HG03175 (cell line): ENCODE results near the gene TRIM15.

Experiments
- ATAC-seq: cut with Tn5 transposase; IDR thresholded peaks from one replicate; pipeline ENCODE4 v1.9.1; 2021; ENCODE audit warnings: mild to moderate bottlenecking, moderate library complexity; ENCODE audit not compliant: unreplicated experiment

The TRIM15 gene

GRCh38 chr6:30144811-30145210 is 18.5 kb upstream of the TRIM15 start:
- no peak for ATAC-seq

DNA sequence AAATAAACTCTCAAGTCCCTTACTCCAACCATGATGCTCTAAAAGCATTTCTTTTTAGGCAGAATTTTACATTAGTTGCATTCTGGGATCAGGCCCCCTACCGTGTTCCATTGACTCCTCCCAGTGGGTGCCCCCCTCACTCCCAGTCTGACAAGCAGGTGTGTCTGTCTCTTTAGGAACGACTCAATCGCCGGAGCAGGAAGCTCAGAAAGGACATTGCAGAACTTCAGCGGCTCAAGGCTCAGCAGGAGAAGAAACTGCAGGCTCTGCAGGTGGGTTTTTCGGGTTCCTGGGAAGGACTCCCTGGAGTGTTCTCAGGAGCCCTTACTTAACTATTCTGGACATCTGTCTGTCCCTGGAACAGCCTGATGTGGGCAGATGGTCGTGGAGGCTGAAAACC is 17.5 kb upstream of the TRIM15 start:
- ATAC-seq, result no peak

DNA sequence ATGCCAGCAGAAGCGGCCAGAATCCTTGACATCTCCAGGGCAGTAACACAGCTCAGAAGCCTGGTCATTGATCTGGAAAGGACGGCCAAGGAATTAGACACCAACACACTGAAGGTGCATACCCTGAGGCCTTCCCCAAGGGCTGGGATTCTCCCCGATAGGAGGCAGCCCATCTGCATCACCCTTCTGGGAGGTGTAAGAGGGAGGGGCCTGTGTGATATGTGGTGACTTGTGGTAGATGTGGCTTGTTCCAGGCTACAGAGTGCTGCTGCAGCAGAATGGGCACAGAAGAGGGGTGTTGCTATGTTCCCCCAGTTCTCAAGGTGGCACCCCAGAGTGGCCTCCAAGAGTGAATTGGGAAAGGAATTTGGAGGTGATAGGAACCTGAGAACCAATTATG is 16.2 kb upstream of the TRIM15 start:
- no peak for ATAC-seq

- ATAC-seq, result no peak
Measured at GRCh38 chr6:30149234-30149633, 14.1 kb upstream of the TRIM15 start.

DNA sequence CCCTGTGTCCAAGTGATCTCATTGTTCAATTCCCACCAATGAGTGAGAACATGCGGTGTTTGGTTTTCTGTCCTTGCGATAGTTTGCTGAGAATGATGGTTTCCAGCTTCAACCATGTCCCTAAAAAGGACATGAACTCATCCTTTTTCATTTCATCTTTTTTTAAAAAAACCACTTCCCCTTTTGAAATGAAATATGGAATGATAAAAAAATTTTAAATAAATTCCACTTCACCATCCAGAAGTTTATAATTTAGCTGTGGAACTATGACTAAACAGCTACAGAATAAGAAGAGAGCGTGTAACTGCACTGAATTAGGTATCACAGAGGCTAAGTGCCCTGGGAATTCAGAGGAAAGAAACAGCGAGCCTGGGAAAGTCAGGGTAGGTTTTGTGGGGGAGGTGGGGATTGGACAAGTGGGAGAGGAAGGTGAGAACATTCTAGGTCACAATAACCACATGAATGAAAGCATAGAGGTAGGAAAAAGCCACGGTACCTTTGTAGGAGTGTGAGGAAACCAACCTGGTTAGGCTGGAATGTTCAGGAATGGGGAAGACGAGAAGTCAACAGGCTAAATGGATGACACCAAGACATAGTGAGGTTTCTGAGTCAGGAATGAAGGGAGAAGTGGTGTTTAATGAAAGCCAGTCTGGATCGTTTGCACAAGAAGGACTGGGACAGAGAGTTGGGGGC is 13.3 kb upstream of the TRIM15 start:
- no peak for ATAC-seq

DNA sequence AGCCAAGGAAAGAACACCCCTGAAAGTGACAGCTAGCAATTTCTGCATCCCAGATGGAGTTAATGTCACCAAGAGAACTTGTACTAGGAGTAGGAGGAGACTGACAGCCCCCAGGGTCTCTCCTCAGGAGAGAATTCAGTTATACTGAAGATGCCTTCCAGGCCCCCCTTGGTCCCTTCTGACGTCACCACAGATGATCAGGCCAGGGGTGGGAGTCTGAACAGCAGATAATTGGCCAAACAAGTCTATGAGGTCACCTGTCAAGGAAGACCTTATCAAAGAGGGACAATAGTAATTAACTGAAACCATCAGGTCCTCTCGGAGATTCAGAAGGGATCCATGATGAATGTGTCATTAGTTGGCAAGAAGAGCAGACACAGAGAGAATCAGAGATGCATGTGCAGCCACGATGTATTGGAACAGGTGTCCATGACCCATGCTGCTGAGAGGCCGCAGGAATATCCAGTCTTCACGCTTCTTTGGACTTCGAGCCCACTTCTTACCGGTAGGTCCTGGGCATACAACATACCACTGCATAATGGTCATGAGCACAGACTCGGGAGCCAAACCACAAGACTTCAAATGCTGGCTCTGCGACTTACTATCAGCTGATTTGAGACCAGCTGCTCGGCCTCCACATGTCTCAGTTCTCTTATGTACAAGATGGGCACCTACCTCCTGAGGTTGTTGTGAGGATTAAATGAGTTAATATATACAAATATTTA is 12.5 kb upstream of the TRIM15 start:
- ATAC-seq, result no peak

DNA sequence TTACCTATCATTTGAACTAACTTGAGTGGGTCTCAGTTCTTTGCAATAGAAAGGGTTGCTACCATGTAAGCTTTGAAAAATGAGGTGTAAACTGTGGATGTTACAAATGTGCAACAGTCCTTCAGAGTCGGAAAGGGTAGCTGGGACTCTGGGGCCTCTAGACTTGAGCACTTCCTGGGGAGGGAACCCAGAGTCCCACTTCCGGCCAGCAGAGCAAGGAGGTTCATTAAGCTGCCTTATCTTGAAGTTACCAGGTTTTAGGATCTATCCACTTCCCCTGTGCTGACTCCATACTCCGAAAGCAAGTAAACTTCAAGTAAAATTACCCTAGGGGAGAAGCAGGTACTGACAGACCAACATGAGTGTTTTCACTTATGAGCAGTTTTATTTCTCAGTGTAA is 11.8 kb upstream of the TRIM15 start:
- no peak for ATAC-seq

DNA sequence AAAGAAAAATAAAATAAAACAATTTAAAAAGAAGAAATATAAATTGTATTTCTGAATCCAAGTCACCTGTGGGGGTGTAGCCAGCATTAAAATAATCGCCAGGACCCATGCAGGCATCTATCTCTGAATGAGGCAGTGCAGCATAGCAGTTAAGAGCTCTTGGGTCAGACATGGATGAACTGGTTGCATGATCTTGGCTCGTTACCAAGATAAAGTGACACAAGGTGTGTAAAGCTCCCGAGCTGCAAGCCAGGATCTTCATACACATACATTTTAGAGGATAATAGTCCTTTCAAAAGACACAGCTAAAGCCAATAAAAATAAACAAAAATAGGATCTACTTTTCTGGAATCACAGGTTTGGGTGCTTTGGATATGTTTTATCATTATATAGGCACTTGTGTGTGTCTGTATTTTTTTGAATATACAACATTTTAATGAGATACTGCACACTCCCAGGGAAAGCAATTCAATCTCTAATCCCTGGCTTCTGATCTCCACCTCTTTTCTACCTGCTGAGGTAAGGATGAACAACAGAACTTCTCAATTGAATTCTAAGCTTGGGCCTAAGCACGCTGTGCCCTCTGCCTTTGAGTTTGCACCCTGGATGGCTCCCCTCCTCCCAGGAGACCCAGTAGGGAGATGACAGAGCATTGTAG is 11.2 kb upstream of the TRIM15 start:
- no peak for ATAC-seq

- no peak for ATAC-seq
Measured at GRCh38 chr6:30152910-30153610, 10.3 kb upstream of the TRIM15 start.

DNA sequence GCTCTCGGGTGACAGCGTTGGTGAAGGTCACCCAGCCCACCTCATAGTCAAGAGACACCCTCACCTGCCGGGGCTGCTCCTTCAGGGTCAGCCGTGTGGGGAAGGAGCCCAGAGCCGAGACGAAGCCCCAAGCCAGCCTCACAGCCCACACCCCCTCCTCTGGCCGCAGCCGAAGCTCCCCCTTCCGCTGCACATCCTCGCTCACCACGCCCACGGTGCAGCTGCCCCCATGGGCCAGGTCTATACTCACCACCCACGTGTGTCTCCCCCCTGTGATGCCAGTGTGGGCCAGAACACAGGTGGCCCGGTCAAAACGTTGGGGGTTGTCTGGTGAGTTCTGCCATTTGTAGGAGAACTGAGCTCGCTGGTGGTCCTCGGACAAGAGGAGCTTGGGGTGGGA is 9.3 kb upstream of the TRIM15 start:
- no peak for ATAC-seq

- no peak for ATAC-seq
Measured at GRCh38 chr6:30154709-30155519, 8.4 kb upstream of the TRIM15 start.

GRCh38 chr6:30155520-30156261 is 7.7 kb upstream of the TRIM15 start:
- ATAC-seq, result no peak

DNA sequence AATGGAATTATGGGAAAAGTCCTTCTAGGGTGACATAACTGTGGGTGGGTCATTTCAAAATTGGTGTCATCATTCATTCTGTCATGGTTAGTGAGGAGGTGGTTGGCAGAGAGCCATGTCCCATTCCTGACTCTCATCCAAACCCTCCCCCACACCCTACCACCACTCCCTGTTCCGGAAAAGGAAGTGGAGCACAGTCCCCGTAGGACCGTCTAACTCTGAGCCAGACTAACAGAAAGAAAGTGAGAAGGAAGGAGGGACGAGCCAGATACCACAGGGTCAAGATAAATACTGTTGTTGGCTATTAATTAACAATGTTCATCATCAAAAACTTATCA is 7.1 kb upstream of the TRIM15 start:
- ATAC-seq, result no peak

- ATAC-seq, result no peak
Measured at GRCh38 chr6:30156774-30157173, 6.6 kb upstream of the TRIM15 start.

GRCh38 chr6:30157581-30157980 is 5.8 kb upstream of the TRIM15 start:
- no peak for ATAC-seq

DNA sequence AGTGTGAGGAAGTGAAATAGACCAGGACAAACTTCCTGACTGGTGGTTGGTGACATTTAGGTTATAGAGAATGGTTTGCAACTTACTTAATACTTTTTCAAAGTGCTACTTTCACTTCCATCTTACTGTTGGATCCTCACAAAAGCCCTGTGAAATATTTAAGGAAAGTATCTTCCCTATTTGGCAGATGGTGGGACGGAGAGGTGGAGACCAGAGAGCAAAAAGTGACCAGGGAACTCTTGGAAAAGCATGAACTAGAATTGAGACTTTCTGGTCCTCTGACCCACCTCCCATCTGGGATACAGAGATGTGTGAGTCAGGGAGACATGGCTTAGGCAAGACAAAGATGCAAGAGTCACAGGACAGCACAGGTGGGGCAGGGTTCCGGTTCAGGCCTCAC is 5.3 kb upstream of the TRIM15 start:
- ATAC-seq, result no peak

DNA sequence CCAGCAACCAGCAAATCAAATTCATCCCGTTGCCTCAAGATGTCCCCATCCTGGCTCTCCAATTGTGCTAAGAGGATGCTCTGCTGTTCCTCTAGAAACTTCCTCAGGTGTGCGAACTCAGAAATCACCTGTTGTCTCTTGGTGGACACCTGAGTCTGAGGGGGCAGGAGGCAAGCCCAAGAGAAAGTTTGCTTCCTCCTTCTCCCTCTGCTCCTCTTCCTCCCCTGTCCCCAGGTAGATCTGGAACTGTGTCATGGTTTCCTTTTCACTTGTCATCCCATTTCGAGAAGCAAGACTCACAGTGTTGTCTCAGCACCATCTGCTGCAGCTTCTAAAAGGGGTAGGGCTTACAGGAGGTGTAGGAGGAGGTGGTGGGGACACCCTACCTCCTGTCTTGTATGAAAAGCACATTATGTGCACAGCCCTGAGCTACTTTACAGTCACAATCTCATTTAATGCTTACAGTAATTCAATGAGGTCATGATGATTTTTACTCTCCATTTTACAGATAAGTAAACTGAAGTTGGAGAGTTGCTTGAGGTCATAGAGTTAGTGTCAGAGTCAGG is 4.8 kb upstream of the TRIM15 start:
- no peak for ATAC-seq

DNA sequence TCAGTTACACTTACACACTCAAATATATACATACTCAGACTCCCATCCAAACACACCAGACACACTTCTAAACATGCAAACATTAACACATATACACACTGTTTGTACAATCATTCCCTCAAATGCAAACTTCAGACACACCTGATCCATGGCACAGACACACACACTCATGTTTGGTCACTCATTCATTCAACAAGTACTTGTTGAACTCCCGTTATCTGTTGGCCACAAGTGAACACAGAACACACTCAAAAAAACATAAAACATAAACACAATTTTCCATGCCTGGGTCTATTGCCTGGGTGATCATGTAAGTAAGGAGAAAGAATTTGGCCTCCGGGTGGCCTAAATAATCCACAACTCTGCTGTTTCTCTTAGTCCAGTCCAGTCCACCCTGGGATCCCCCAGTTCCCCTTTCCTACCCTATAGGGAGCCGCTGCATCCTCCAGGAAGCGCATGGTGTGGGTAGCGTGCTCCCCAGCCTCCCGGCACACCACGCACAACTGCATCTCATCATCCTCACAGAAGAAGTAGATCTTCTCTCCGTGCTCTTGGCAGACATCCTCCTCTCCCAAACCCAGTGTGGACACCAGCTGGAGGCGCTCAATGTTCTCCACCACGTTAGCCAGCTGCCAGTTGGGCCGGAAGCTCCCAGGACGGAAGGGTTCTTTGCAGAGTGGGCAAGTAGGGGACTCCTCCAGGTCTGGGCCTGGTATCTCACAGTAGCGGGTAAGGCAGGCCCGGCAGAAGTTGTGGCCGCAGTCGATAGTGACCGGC is 3.1 kb upstream of the TRIM15 start:
- ATAC-seq, result no peak
